HG02981 (cell line): ENCODE measurements around the gene LSR.
"Not testable (repeated sequence)": the region's sequence is repeated elsewhere in the genome, so short reads cannot be mapped to it uniquely, and the experiment has no call there.

Experiments
- ATAC-seq: cut with Tn5 transposase; IDR thresholded peaks from one replicate; pipeline ENCODE4 v1.9.1; 2021; ENCODE audit warnings: mild to moderate bottlenecking, moderate library complexity; ENCODE audit not compliant: unreplicated experiment

The LSR gene

GRCh38 chr19:35217649-35217990 is 31.2 kb upstream of the LSR start:
- ATAC-seq, result no peak

- ATAC-seq, result no peak
Measured at GRCh38 chr19:35219008-35219407, 29.8 kb upstream of the LSR start.

GRCh38 chr19:35220315-35220921 is 28.4 kb upstream of the LSR start:
- no peak for ATAC-seq

- ATAC-seq, result not testable (repeated sequence)
Measured at GRCh38 chr19:35220973-35221590, 27.7 kb upstream of the LSR start.

GRCh38 chr19:35222373-35223015 is 26.3 kb upstream of the LSR start:
- ATAC-seq, result no peak

- no peak for ATAC-seq
Measured at GRCh38 chr19:35223084-35223790, 25.6 kb upstream of the LSR start.

GRCh38 chr19:35223862-35224505 is 24.8 kb upstream of the LSR start:
- ATAC-seq, result no peak

- ATAC-seq, result no peak
Measured at GRCh38 chr19:35224681-35225571, 23.9 kb upstream of the LSR start.

- ATAC-seq, result no peak
Measured at GRCh38 chr19:35225951-35226350, 22.9 kb upstream of the LSR start.

- ATAC-seq, result no peak
Measured at GRCh38 chr19:35226748-35227147, 22.1 kb upstream of the LSR start.

- ATAC-seq, result no peak
Measured at GRCh38 chr19:35228177-35228930, 20.4 kb upstream of the LSR start, which contains the start of gene FAM187B. Gene FAM187B, minus strand, starts transcription at chr19:35228739. Its CDS starts 59 bp downstream, at chr19:35228680.

- ATAC-seq, result no peak
Measured at GRCh38 chr19:35229601-35230000, 19.2 kb upstream of the LSR start.

- ATAC-seq, result no peak
Measured at GRCh38 chr19:35231956-35232645, 16.7 kb upstream of the LSR start.

- ATAC-seq, result no peak
Measured at GRCh38 chr19:35232912-35233311, 15.9 kb upstream of the LSR start.

- no peak for ATAC-seq
Measured at GRCh38 chr19:35236638-35237400, 12.0 kb upstream of the LSR start.

GRCh38 chr19:35239597-35239996 is 9.2 kb upstream of the LSR start:
- not testable (repeated sequence) for ATAC-seq

GRCh38 chr19:35240327-35240726 is 8.5 kb upstream of the LSR start:
- no peak for ATAC-seq

GRCh38 chr19:35241417-35241816 is 7.4 kb upstream of the LSR start:
- no peak for ATAC-seq
